ENCODE data around the gene LMX1B.

LMX1B gene

GRCh38 chr9:126604059-126605055 lies 9.4 kb upstream of the LMX1B start:
- no peak for DNase-seq

- DNase-seq, result no peak
These were observed 7.8 kb upstream of the LMX1B start for GRCh38 chr9:126605792-126606482.

- no peak for DNase-seq
These were observed 7.3 kb upstream of the LMX1B start for GRCh38 chr9:126606483-126606870.

GRCh38 chr9:126607086-126607485 lies 6.6 kb upstream of the LMX1B start:
- DNase-seq, result no peak

GRCh38 chr9:126607731-126608130 lies 6.0 kb upstream of the LMX1B start:
- no peak for DNase-seq

- no peak for DNase-seq
These were observed 5.2 kb upstream of the LMX1B start for GRCh38 chr9:126608551-126608950.

GRCh38 chr9:126609191-126609590 lies 4.5 kb upstream of the LMX1B start:
- DNase-seq, result no peak

- no peak for DNase-seq
These were observed 3.9 kb upstream of the LMX1B start for GRCh38 chr9:126609711-126610388.

GRCh38 chr9:126611193-126611591 lies 2.5 kb upstream of the LMX1B start:
- no peak for DNase-seq

- DNase-seq, result peak; percentile 38
These were observed 2.0 kb upstream of the LMX1B start for GRCh38 chr9:126611592-126612325.

- no peak for DNase-seq
These were observed 1.4 kb upstream of the LMX1B start for GRCh38 chr9:126612326-126612812.

GRCh38 chr9:126612813-126613641 lies 701 bp upstream of the LMX1B start:
- no peak for DNase-seq

- no peak for DNase-seq
These were observed 343 bp downstream of the LMX1B start for GRCh38 chr9:126614088-126614454.

- DNase-seq, result no peak
These were observed 922 bp downstream of the LMX1B start for GRCh38 chr9:126614455-126615244.

GRCh38 chr9:126615245-126615790 lies 1.6 kb downstream of the LMX1B start:
- DNase-seq, result peak; percentile 5

GRCh38 chr9:126615791-126616447 lies 2.2 kb downstream of the LMX1B start:
- DNase-seq, result no peak

GRCh38 chr9:126616521-126616976 lies 2.8 kb downstream of the LMX1B start:
- no peak for DNase-seq

GRCh38 chr9:126617003-126617822 lies 3.5 kb downstream of the LMX1B start:
- no peak for DNase-seq

GRCh38 chr9:126617823-126618165 lies 4.1 kb downstream of the LMX1B start:
- DNase-seq, result no peak

All from fibroblast of skin of abdomen (primary cell).